HG03469 (cell line): ENCODE results near the gene ATF6.
A peak's percentile ranks its signal among the peaks of the same experiment; 100 is the strongest.

Experiments
- ATAC-seq: cut with Tn5 transposase; IDR thresholded peaks from one replicate; pipeline ENCODE4 v1.9.1; 2021; ENCODE audit warnings: mild to moderate bottlenecking, moderate library complexity, moderate number of reproducible peaks; ENCODE audit not compliant: unreplicated experiment

Gene ATF6

GRCh38 chr1:161884475-161884874 lies 118.4 kb downstream of the ATF6 start:
- ATAC-seq: no peak

- ATAC-seq: no peak
Observed at GRCh38 chr1:161885003-161885402, 118.9 kb downstream of the ATF6 start.

GRCh38 chr1:161885759-161886158 lies 119.6 kb downstream of the ATF6 start:
- ATAC-seq: no peak

GRCh38 chr1:161886589-161886988 lies 120.5 kb downstream of the ATF6 start:
- ATAC-seq: no peak

- ATAC-seq: no peak
Observed at GRCh38 chr1:161887730-161888287, 121.7 kb downstream of the ATF6 start.

- ATAC-seq: no peak
Observed at GRCh38 chr1:161890574-161890973, 124.5 kb downstream of the ATF6 start.

- no peak for ATAC-seq
Observed at GRCh38 chr1:161899091-161899490, 133.0 kb downstream of the ATF6 start.

GRCh38 chr1:161900160-161900559 lies 134.0 kb downstream of the ATF6 start:
- ATAC-seq: no peak

GRCh38 chr1:161902182-161902581 lies 136.1 kb downstream of the ATF6 start:
- ATAC-seq: no peak

GRCh38 chr1:161905269-161905884 lies 139.3 kb downstream of the ATF6 start:
- no peak for ATAC-seq

- ATAC-seq: no peak
Observed at GRCh38 chr1:161907265-161907664, 141.1 kb downstream of the ATF6 start.

- no peak for ATAC-seq
Observed at GRCh38 chr1:161908264-161908663, 142.1 kb downstream of the ATF6 start.

- ATAC-seq: no peak
Observed at GRCh38 chr1:161910604-161911003, 144.5 kb downstream of the ATF6 start.

GRCh38 chr1:161913482-161914140 lies 147.5 kb downstream of the ATF6 start:
- ATAC-seq: no peak

GRCh38 chr1:161914595-161914994 lies 148.5 kb downstream of the ATF6 start:
- ATAC-seq: no peak

GRCh38 chr1:161915051-161915503 lies 149.0 kb downstream of the ATF6 start:
- ATAC-seq: peak; percentile 56

GRCh38 chr1:161915978-161916377 lies 149.9 kb downstream of the ATF6 start:
- no peak for ATAC-seq

- ATAC-seq: no peak
Observed at GRCh38 chr1:161919229-161919628, 153.1 kb downstream of the ATF6 start.

- no peak for ATAC-seq
Observed at GRCh38 chr1:161921491-161921890, 155.4 kb downstream of the ATF6 start.

GRCh38 chr1:161921990-161922389 lies 155.9 kb downstream of the ATF6 start:
- no peak for ATAC-seq

- ATAC-seq: no peak
Observed at GRCh38 chr1:161928056-161928455, 161.9 kb downstream of the ATF6 start.

- no peak for ATAC-seq
Observed at GRCh38 chr1:161929137-161929536, 163.0 kb downstream of the ATF6 start.
